ENCODE data around the gene NACC1.

- TF ChIP-seq EZH2 (IDR thresholded peaks at IDR 0.05) (no peak), POLR2AphosphoS5 (IDR thresholded peaks at IDR 0.05; ENCODE audit: borderline replicate concordance, low read depth, low read length) (no peak)
Measured at GRCh38 chr19:13073263-13073662, 44.8 kb upstream of the NACC1 start.
